NCI-H2196 treated with DMSO at 0.1 percent for 48 hours (cell line): ENCODE measurements around the gene PHAF1.
"Not testable (repeated sequence)": the region's sequence is repeated elsewhere in the genome, so short reads cannot be mapped to it uniquely, and the experiment has no call there.

Experiments
- DNase-seq: peaks from one replicate; lab custom pipeline; 2025; ENCODE audit not compliant: unreplicated experiment; lab: John Stamatoyannopoulos, UW

PHAF1 gene

GRCh38 chr16:67104845-67105244, 4.9 kb upstream of the PHAF1 start:
- no peak for DNase-seq

GRCh38 chr16:67105246-67105645, 4.5 kb upstream of the PHAF1 start:
- DNase-seq = no peak

DNA sequence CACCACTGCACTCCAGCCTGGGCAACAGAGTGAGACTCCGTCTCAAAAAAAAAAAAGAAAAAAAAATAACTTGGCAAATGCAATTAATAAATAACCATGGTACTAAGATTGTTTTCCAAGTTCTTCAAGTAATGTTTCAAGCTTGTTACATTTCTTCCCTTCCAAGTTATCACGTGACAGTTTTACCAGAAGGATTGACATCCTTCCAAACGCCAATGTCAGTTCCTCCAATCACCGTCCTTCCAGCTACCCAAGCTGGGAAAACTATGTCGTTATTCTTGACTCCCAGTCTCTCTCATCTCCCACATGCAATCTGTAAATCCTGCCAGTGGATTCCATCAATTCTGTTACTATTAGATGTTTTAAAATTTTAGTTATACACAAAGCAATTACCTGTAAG, 3.9 kb upstream of the PHAF1 start:
- DNase-seq = no peak

DNA sequence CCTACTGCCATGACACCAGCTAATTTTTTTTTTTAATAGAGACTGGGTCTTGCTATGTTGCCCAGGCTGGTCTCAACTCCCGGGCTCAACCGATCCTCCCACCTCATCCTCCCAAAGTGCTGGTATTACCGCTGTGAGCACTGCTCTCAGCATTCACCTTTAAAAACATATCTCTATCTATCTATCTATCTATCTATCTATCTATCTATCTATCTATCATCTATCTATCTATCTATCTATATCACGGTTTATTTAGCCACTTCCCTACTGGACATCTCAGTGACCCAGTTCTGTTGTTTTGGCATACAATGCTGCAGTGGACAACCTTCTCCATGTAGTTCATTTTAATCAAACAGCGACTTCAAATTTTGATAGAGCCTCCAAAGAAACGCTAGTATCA, 1.3 kb upstream of the PHAF1 start:
- DNase-seq = no peak

GRCh38 chr16:67108931-67109406, 772 bp upstream of the PHAF1 start:
- DNase-seq = no peak

DNA sequence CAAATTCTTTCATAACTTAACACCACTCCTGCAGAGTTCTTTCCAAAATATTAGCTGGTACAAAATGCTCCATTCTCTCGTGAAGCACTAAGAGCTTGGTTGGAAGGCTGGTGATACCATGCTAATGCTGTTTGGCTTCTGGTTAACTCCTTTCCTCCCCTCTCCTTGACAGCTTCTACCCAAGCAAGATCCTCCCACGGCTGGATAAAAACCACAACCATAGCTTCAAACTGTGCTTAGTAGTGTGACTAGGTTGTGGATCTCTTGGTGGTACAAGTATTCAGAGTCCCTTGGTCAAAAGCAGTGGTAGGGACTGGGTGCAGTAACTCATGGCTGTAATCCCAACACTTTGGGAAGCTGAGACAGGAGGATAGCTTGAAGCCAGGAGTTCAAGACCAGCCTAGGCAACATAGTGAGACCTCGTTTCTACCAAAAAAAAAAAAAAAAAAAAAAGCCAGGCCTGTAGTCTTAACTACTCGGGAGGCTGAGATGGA, 2.3 kb downstream of the PHAF1 start:
- DNase-seq = no peak

- no peak for DNase-seq
Measured at GRCh38 chr16:67112591-67113399, 3.1 kb downstream of the PHAF1 start.

- DNase-seq = no peak
Measured at GRCh38 chr16:67114793-67115192, 5.1 kb downstream of the PHAF1 start.

- DNase-seq = no peak
Measured at GRCh38 chr16:67115639-67116038, 5.9 kb downstream of the PHAF1 start.

- DNase-seq = no peak
Measured at GRCh38 chr16:67116388-67117311, 6.9 kb downstream of the PHAF1 start.

- no peak for DNase-seq
Measured at GRCh38 chr16:67117716-67118115, 8.0 kb downstream of the PHAF1 start.

DNA sequence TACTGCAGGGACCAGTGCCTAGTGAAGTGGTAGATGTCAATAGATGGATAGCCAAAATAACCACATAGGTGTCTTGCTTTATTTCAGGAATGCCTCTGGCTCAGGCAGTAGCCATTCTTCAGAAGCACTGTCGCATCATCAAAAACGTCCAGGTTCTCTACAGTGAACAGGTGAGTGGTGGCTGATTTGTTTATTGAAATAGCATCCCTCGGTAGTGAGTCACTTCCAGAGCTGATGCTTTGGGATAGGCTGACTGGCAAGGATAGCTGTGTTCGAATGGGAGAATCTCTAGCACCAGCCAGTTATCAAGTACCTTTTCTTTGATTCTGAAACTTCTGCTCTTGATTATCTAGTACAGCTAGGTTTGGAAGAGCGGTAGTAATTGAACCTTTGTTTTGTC, 10.3 kb downstream of the PHAF1 start:
- DNase-seq = no peak

- not testable (repeated sequence) for DNase-seq
Measured at GRCh38 chr16:67122799-67123198, 13.1 kb downstream of the PHAF1 start.

- no peak for DNase-seq
Measured at GRCh38 chr16:67128417-67128816, 18.7 kb downstream of the PHAF1 start.

DNA sequence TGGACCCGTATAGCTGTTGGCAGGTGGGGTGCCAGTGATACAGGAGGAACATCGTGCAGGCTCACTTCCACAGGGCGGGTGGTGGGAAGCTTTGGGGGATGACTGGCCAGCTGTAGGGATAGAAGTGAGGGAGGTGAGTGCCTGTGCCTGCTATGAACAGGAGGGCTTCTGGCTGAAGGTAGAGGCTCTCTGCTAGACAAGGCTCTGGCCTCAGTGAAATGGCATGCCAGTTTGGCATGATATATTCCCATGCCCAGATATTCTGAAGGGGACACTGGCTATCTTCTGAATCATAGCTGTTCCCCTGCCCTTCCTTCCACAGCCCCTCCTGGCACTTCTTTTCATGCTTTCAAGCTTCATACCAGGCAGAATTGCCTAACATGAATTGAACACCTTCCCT, 19.1 kb downstream of the PHAF1 start:
- DNase-seq = no peak

GRCh38 chr16:67129422-67129821, 19.7 kb downstream of the PHAF1 start:
- DNase-seq = no peak

DNA sequence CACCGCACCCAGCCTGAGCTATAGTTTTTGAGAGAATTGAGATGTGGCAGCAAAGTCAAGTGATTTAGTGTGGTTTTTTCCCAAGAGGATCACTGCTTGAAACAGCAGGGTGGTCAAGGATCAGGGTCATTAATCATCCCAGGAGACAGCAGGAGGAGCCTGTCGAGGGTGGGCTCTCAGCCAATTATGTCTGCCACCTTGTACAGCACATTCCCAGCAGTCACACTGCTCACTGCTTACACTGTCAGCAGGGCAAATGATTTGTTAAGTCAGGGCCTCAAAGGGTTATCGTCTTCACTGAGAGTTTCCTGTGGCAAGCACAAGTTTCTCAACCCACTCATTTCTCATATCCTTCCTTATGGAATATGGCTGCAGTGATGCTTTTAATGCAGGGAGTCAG, 27.9 kb downstream of the PHAF1 start:
- DNase-seq = no peak

DNA sequence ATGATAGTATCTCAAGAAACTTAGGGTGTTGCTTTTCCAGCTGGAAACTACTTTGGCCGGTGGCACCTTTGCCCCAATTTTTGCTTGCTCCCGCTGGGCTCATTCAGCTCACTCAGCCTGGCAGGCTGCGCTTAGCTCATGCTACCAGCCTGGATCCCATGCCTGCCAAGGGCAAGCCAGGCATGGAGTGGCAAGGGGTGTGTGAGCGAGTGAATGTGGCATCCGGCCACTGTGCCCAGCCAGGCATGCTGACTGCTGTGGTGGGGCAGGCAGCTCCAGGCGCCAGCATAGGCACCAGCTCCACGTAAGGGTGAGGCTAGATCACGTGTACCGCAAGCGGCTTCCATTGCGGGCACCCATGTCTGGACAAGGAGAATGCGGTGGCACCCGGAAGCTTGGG, 31.6 kb downstream of the PHAF1 start:
- no peak for DNase-seq

DNA sequence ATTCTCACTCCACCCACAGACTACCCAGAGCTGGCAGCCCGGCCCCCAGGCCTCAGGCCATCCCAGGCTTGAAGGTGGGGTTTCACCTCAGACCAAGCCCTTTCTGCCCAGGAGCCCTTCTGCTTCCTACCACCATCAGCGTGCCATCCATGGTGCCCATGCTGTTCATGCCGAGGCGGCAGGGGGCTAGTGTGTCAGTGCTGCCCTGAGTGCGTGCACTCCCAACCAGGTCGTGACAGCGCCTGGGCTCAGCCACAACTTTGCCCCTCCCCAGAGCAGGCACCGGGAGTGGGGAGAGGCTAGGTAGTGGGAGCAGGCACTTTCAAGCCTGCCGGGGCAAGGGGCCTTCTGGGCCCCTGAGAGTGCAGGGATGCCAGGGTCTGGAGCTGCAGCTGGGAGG, 32.6 kb downstream of the PHAF1 start:
- no peak for DNase-seq

DNA sequence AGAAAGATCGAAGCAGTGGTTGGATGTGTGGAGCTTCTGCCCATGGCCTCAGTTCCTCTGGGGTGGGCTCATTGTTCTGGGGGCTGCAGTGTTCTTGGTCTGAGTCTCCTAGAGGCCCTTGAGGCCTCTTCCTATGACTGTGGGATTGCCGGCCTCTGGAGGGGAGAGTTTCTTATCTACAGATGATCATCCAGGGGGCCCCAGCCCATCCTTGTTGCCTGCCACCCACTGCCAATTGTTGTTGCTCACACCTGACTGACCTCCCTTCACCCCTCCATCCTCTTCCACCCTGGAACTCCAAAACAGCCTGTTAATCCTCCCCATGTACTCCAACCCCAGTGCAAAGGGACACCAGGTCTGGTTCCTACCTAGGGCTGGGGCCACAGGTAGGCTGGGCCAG, 35.2 kb downstream of the PHAF1 start:
- no peak for DNase-seq

GRCh38 chr16:67145746-67146145, 36.0 kb downstream of the PHAF1 start:
- no peak for DNase-seq
